Endodermal cell (in vitro differentiated cells): ENCODE results near the gene TRIM15. TPM values are rescaled to one million over a fixed set of nuclear protein-coding genes. Genes with fewer than 3 reads are reported as not detected.

ENCODE experiments used
- DNase-seq: peaks from one replicate; pipeline ENCODE4 v3.0.0-alpha.2; 2017
- H3K27ac ChIP-seq: 2 replicates; pipeline ENCODE4 v1.5.1; 2013; ENCODE audit warnings: mild to moderate bottlenecking, low read depth, low read length, moderate library complexity
- H3K27me3 ChIP-seq: 2 replicates; pipeline ENCODE4 v1.6.1; 2013; ENCODE audit warnings: mild to moderate bottlenecking, low read length, moderate library complexity; ENCODE audit not compliant: insufficient read depth, control insufficient read depth, poor library complexity, severe bottlenecking
- H3K36me3 ChIP-seq: 2 replicates; pipeline ENCODE4 v1.7.0; 2013; ENCODE audit warnings: mild to moderate bottlenecking, low read length, moderate library complexity; ENCODE audit not compliant: control insufficient read depth, insufficient read depth
- H3K4me1 ChIP-seq: one replicate; pipeline ENCODE4 v1.7.0; 2013; ENCODE audit warnings: low read length; ENCODE audit not compliant: control insufficient read depth, insufficient read depth
- H3K4me3 ChIP-seq: 2 replicates; pipeline ENCODE4 v1.5.1; 2013; ENCODE audit warnings: mild to moderate bottlenecking, low read length, moderate library complexity
- H3K9ac ChIP-seq: 2 replicates; pipeline ENCODE4 v1.6.1; 2013; ENCODE audit warnings: mild to moderate bottlenecking, low read length, moderate library complexity; ENCODE audit not compliant: poor library complexity, severe bottlenecking; ENCODE audit errors: extremely low read depth
- H3K9me3 ChIP-seq: 2 replicates; pipeline ENCODE4 v1.6.1; 2013; ENCODE audit warnings: mild to moderate bottlenecking, low read length, moderate library complexity; ENCODE audit not compliant: control insufficient read depth
- H3K27ac Mint-ChIP-seq: 2 replicates; pipeline ENCODE4 v1.8.0; 2020; ENCODE audit warnings: mixed read lengths
- H3K27me3 Mint-ChIP-seq: 2 replicates; pipeline ENCODE4 v1.8.0; 2021; ENCODE audit warnings: mild to moderate bottlenecking, mixed read lengths; ENCODE audit not compliant: insufficient read depth
- H3K36me3 Mint-ChIP-seq: 2 replicates; pipeline ENCODE4 v1.8.0; 2020; ENCODE audit warnings: low read depth, mixed read lengths
- H3K4me1 Mint-ChIP-seq: 2 replicates; pipeline ENCODE4 v1.8.0; 2020; ENCODE audit warnings: mixed read lengths
- H3K4me3 Mint-ChIP-seq: 2 replicates; pipeline ENCODE4 v1.8.0; 2020; ENCODE audit warnings: mild to moderate bottlenecking, moderate library complexity, mixed read lengths
- H3K9me3 Mint-ChIP-seq: 2 replicates; pipeline ENCODE4 v1.8.0; 2020; ENCODE audit warnings: mild to moderate bottlenecking, mixed read lengths
- CTCF ChIP-seq: fragments of 200-600 bp; sonication (generic); conservative IDR thresholded peaks from 2 replicates; pipeline ENCODE4 v1.5.0; 2021; ENCODE audit warnings: antibody characterized with exemption, mild to moderate bottlenecking
- WGBS, 2 experiments: methylation state at CpG; one replicate each; pipeline versions ENCODE4 v1.1.5 to v1.1.7; 2013; ENCODE audit warnings: missing lambda C conversion rate in 2 of 2, mixed read lengths in 1 of 2; ENCODE audit not compliant: insufficient coverage in 1 of 2, insufficient read length in 1 of 2; 5-methylcytosine and 5-hydroxymethylcytosine counted together
- total RNA-seq, 2 donors: library from RNA; stranded (reverse); fragmentation: NEBNext Ultra II Directional in 1 of 2; extraction: Animal tissue kit (Norgen Biotek cat#: 25700) in 1 of 2; gene quantifications; 2 replicates in 1 of 2; 3 replicates in 1 of 2; pipeline ENCODE4 v1.2.1, GENCODE V29; 2021

Gene TRIM15
- total RNA-seq, 2 donors from 2014 or later, result not detected

DNA sequence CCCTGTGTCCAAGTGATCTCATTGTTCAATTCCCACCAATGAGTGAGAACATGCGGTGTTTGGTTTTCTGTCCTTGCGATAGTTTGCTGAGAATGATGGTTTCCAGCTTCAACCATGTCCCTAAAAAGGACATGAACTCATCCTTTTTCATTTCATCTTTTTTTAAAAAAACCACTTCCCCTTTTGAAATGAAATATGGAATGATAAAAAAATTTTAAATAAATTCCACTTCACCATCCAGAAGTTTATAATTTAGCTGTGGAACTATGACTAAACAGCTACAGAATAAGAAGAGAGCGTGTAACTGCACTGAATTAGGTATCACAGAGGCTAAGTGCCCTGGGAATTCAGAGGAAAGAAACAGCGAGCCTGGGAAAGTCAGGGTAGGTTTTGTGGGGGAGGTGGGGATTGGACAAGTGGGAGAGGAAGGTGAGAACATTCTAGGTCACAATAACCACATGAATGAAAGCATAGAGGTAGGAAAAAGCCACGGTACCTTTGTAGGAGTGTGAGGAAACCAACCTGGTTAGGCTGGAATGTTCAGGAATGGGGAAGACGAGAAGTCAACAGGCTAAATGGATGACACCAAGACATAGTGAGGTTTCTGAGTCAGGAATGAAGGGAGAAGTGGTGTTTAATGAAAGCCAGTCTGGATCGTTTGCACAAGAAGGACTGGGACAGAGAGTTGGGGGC lies 13.3 kb upstream of the TRIM15 start:
- H3K4me1 ChIP-seq, result no peaks in the 10 kb centered on the region
- 90 to 92% methylated on average over 6 to 7 of the region's 7 CpGs for WGBS, 2 experiments
- H3K27me3 Mint-ChIP-seq, result peaks cover 46% of the 10 kb centered on the region

GRCh38 chr6:30150671-30151395 lies 12.5 kb upstream of the TRIM15 start:
- Mint-ChIP-seq H3K4me1 (no peaks in the 10 kb centered on the region), H3K27ac (no peak overlapping the region), H3K9me3 (no peaks in the 10 kb centered on the region), H3K4me3 (no peak overlapping the region), H3K27me3 (peaks cover 48% of the 10 kb centered on the region), H3K36me3 (no peaks in the 10 kb centered on the region)
- Histone ChIP-seq H3K9me3 (no peaks in the 10 kb centered on the region), H3K4me3 (no peak overlapping the region), H3K27ac (no peak overlapping the region), H3K9ac (no peak overlapping the region), H3K4me1 (no peaks in the 10 kb centered on the region), H3K27me3 (peaks cover 9% of the 10 kb centered on the region), H3K36me3 (no peaks in the 10 kb centered on the region)
- TF ChIP-seq CTCF, result no peak
- WGBS, 2 experiments, result 88 to 89% methylated on average over 9 to 10 of the region's 10 CpGs
- DNase-seq, result no peak

More for the DNA sequence above, 13.3 kb upstream of the TRIM15 start:
- Histone ChIP-seq H3K9me3 (no peaks in the 10 kb centered on the region), H3K27me3 (peaks cover 5% of the 10 kb centered on the region), H3K36me3 (no peaks in the 10 kb centered on the region), H3K27ac (no peak overlapping the region), H3K9ac (no peak overlapping the region), H3K4me3 (no peak overlapping the region)
- no peak overlapping the region for H3K27ac Mint-ChIP-seq
- H3K36me3 Mint-ChIP-seq, result no peaks in the 10 kb centered on the region
- peaks cover 2% of the 10 kb centered on the region for H3K4me1 Mint-ChIP-seq
- DNase-seq, result no peak
- H3K4me3 Mint-ChIP-seq, result no peak overlapping the region
- no peak for TF ChIP-seq CTCF
- no peaks in the 10 kb centered on the region for H3K9me3 Mint-ChIP-seq

DNA sequence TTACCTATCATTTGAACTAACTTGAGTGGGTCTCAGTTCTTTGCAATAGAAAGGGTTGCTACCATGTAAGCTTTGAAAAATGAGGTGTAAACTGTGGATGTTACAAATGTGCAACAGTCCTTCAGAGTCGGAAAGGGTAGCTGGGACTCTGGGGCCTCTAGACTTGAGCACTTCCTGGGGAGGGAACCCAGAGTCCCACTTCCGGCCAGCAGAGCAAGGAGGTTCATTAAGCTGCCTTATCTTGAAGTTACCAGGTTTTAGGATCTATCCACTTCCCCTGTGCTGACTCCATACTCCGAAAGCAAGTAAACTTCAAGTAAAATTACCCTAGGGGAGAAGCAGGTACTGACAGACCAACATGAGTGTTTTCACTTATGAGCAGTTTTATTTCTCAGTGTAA lies 11.8 kb upstream of the TRIM15 start:
- no peaks in the 10 kb centered on the region for H3K4me1 Mint-ChIP-seq
- no peaks in the 10 kb centered on the region for H3K9me3 ChIP-seq
- DNase-seq, result no peak
- peaks cover 51% of the 10 kb centered on the region for H3K27me3 Mint-ChIP-seq
- peaks cover 7% of the 10 kb centered on the region for H3K27me3 ChIP-seq
- H3K4me3 ChIP-seq, result no peak overlapping the region
- no peak overlapping the region for H3K4me3 Mint-ChIP-seq
- H3K9me3 Mint-ChIP-seq, result no peaks in the 10 kb centered on the region
- H3K36me3 ChIP-seq, result no peaks in the 10 kb centered on the region
- no peak overlapping the region for H3K27ac ChIP-seq
- no peak overlapping the region for H3K9ac ChIP-seq
- H3K27ac Mint-ChIP-seq, result no peak overlapping the region
- no peaks in the 10 kb centered on the region for H3K36me3 Mint-ChIP-seq
- TF ChIP-seq CTCF, result no peak
- WGBS, 2 experiments, result 70 to 83% methylated on average over 2 to 3 of the region's 3 CpGs
- H3K4me1 ChIP-seq, result no peaks in the 10 kb centered on the region
